Hepatocyte (in vitro differentiated cells): ENCODE results near the gene COX8C. TPM values are rescaled to one million over a fixed set of nuclear protein-coding genes. Genes with fewer than 3 reads are reported as not detected.

Source experiments
- DNase-seq: peaks from one replicate; pipeline ENCODE4 v3.0.0-alpha.2; 2016; ENCODE audit warnings: low spot score
- H2AFZ ChIP-seq: fragments of 200-600 bp; sonication (generic); 2 replicates; pipeline ENCODE4 v1.6.0; 2016; ENCODE audit warnings: antibody characterized with exemption, mild to moderate bottlenecking
- H3K27ac ChIP-seq: fragments of 200-600 bp; sonication (generic); 2 replicates; pipeline ENCODE4 v1.5.1; 2016; ENCODE audit warnings: mild to moderate bottlenecking
- H3K27me3 ChIP-seq: fragments of 200-600 bp; sonication (generic); 2 replicates; pipeline ENCODE4 v1.6.1; 2016
- H3K36me3 ChIP-seq: fragments of 200-600 bp; sonication (generic); replicated peaks from 2 replicates; pipeline ENCODE4 v1.5.1; 2016; ENCODE audit warnings: low read depth; ENCODE audit not compliant: insufficient read depth
- H3K4me1 ChIP-seq: fragments of 200-600 bp; sonication (generic); 2 replicates; pipeline ENCODE4 v1.5.1; 2016; ENCODE audit warnings: mild to moderate bottlenecking, moderate library complexity; ENCODE audit not compliant: insufficient read depth
- H3K4me2 ChIP-seq: fragments of 200-600 bp; sonication (generic); 2 replicates; pipeline ENCODE4 v1.6.0; 2016
- H3K4me3 ChIP-seq: fragments of 200-600 bp; sonication (generic); 2 replicates; pipeline ENCODE4 v1.5.1; 2016; ENCODE audit warnings: mild to moderate bottlenecking
- H3K79me2 ChIP-seq: fragments of 200-600 bp; sonication (generic); 2 replicates; pipeline ENCODE4 v1.6.0; 2017; ENCODE audit warnings: mild to moderate bottlenecking
- H3K9me2 ChIP-seq: fragments of 200-600 bp; sonication (generic); replicated peaks from 2 replicates; pipeline ENCODE4 v1.6.0; 2017; ENCODE audit warnings: mild to moderate bottlenecking; ENCODE audit not compliant: insufficient read depth
- H3K9me3 ChIP-seq: fragments of 200-600 bp; sonication (generic); 2 replicates; pipeline ENCODE4 v1.5.1; 2016; ENCODE audit warnings: low read depth, mild to moderate bottlenecking
- H4K20me1 ChIP-seq: fragments of 200-600 bp; sonication (generic); 2 replicates; pipeline ENCODE4 v1.6.0; 2016; ENCODE audit warnings: mild to moderate bottlenecking; ENCODE audit not compliant: insufficient read depth, poor library complexity, severe bottlenecking
- EZH2 ChIP-seq: fragments of 200-600 bp; sonication (generic); IDR thresholded peaks from 2 replicates; pipeline ENCODE4 v1.6.1; 2016; ENCODE audit warnings: antibody characterized with exemption, mild to moderate bottlenecking, borderline replicate concordance
- EZH2phosphoT487 ChIP-seq: fragments of 200-600 bp; sonication (generic); IDR thresholded peaks from one replicate; pipeline ENCODE4 v1.6.1; 2018; ENCODE audit warnings: antibody characterized with exemption, mild to moderate bottlenecking, low read depth, moderate library complexity; ENCODE audit not compliant: unreplicated experiment, severe bottlenecking
- WGBS: methylation state at CpG from one replicate; pipeline ENCODE4 v1.1.6; 2016; ENCODE audit warnings: low lambda C conversion rate; ENCODE audit errors: missing lambda C conversion rate; 5-methylcytosine and 5-hydroxymethylcytosine counted together
- polyA plus RNA-seq: library from polyadenylated mRNA; unstranded; fragments of >200 nt; fragmentation: Nextera tagmentation; extraction: Ambion mirVana; gene quantifications from 2 replicates; pipeline ENCODE4 v1.2.1, GENCODE V29; 2016
- total RNA-seq: library from RNA; depleted of rRNA; stranded (reverse); fragments of >200 nt; gene quantifications from 2 replicates; pipeline ENCODE4 v1.2.3, GENCODE V29; 2014
- TF ChIP-seq, protein P1 (sequence below): fragments of 200-600 bp; sonication (generic); IDR thresholded peaks from 2 replicates; pipeline ENCODE4 v1.5.1; 2016; ENCODE audit warnings: antibody characterized with exemption, mild to moderate bottlenecking; ENCODE audit not compliant: poor library complexity

COX8C gene
- total and polyA plus RNA-seq, 2 experiments from 2014 or later = not detected

DNA sequence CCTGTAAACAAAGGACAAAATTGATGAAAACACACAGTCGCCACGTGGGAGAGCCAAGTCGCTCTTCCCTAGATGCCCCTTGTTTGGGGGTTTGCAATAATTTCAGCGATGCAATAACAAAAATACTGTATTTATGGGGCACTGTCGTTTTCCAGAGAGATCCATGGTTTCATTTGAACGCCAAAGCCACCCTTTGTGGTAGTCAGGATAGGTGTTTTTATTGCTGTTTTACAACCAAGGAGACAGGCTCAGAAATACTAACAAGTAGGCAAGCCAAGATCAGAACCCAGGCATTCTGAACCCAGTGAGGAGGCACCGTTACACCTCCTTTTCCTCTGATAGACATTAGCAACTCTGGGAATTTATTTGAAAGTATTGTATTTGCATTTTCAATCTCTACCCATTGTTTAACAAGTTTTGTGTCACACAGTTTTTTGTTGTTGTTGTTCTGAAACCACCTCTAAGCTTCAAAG is 13.3 kb upstream of the COX8C start:
- H3K79me2 ChIP-seq = peaks cover 50% of the 10 kb centered on the region
- no peaks in the 10 kb centered on the region for H3K9me3 ChIP-seq
- no peaks in the 10 kb centered on the region for H3K36me3 ChIP-seq
- H3K27ac ChIP-seq = peak overlapping the region; percentile 79
- H3K27me3 ChIP-seq = no peaks in the 10 kb centered on the region
- H2AFZ ChIP-seq = peak overlapping the region; percentile 70
- peak overlapping the region; percentile 25 for H3K4me3 ChIP-seq
- peak overlapping the region; percentile 83 for H3K4me2 ChIP-seq
- H3K9me2 ChIP-seq = no peaks in the 10 kb centered on the region
- DNase-seq = no peak
- peaks cover 12% of the 10 kb centered on the region for H3K4me1 ChIP-seq
- peaks cover 22% of the 10 kb centered on the region for H4K20me1 ChIP-seq
- TF ChIP-seq EZH2phosphoT487 (no peak), EZH2 (no peak)
- TF ChIP-seq, protein P1, sequence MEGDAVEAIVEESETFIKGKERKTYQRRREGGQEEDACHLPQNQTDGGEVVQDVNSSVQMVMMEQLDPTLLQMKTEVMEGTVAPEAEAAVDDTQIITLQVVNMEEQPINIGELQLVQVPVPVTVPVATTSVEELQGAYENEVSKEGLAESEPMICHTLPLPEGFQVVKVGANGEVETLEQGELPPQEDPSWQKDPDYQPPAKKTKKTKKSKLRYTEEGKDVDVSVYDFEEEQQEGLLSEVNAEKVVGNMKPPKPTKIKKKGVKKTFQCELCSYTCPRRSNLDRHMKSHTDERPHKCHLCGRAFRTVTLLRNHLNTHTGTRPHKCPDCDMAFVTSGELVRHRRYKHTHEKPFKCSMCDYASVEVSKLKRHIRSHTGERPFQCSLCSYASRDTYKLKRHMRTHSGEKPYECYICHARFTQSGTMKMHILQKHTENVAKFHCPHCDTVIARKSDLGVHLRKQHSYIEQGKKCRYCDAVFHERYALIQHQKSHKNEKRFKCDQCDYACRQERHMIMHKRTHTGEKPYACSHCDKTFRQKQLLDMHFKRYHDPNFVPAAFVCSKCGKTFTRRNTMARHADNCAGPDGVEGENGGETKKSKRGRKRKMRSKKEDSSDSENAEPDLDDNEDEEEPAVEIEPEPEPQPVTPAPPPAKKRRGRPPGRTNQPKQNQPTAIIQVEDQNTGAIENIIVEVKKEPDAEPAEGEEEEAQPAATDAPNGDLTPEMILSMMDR = no peak
- WGBS = 7% methylated on average over 7 of the region's 7 CpGs

DNA sequence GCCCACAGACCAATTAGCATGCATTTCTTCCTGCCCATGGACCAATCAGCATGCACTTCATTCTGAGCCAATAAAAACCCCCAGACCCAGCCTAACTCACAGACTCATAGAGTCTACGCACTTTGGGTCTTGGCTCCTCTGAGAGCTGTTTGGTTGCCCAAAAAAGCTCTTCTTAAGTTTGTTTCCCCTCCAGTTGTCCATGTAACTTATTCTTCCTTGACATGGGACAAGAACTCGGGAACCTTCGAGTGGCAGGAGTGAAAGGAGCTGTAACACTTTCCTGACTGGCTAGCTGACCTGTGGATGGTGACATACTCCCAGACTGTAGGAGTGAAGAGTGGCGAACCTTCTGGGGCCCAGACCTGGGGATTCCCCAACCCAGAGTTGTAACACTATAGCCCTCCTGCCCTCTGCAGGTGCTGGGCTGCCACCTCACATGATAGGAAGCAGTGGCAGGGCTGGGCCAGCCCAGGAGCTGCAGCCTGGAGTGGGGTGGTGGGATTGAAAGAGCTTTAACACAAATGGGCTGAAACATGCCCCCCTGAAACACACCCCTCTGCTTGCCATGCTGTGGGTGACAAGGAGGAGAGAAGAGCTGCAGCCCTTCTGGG is 9.7 kb upstream of the COX8C start:
- no peaks in the 10 kb centered on the region for H4K20me1 ChIP-seq
- WGBS = 97% methylated on average over 4 of the region's 4 CpGs
- TF ChIP-seq EZH2phosphoT487 = no peak
- no peak for TF ChIP-seq EZH2
- TF ChIP-seq, protein P1 = no peak
- H3K4me3 ChIP-seq = no peak overlapping the region
- peaks cover 14% of the 10 kb centered on the region for H3K79me2 ChIP-seq
- peak; percentile 21 for DNase-seq
- H3K27ac ChIP-seq = no peak overlapping the region
- H3K36me3 ChIP-seq = no peaks in the 10 kb centered on the region
- H3K9me2 ChIP-seq = no peaks in the 10 kb centered on the region
- no peak overlapping the region for H3K4me2 ChIP-seq
- H2AFZ ChIP-seq = no peak overlapping the region
- H3K4me1 ChIP-seq = peaks cover 6% of the 10 kb centered on the region
- H3K27me3 ChIP-seq = no peaks in the 10 kb centered on the region
- H3K9me3 ChIP-seq = no peaks in the 10 kb centered on the region

DNA sequence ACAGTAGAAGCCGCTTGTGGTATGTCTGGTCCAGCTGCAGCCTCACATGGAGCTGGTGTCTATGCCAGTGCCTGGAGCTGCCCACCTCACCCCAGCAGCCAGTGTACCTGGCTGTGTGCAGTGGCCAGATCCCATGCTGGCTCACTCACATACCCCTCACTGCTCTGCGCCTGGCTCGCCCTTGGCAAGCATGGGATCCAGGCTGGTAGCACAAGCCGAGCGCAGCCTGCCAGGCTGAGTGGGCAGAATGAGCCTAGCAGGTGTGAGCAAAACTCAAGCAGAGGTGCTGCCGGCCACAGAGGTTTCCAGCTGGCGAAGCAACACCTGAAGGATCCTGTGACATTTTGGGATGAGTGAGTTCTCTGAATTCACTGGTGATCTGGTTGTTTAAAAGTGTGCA is 9.1 kb upstream of the COX8C start:
- H3K4me3 ChIP-seq = no peak overlapping the region
- WGBS = 96% methylated on average over 7 of the region's 7 CpGs
- H3K27ac ChIP-seq = no peak overlapping the region
- no peaks in the 10 kb centered on the region for H4K20me1 ChIP-seq
- no peaks in the 10 kb centered on the region for H3K9me3 ChIP-seq
- H3K36me3 ChIP-seq = no peaks in the 10 kb centered on the region
- H3K4me1 ChIP-seq = peaks cover 6% of the 10 kb centered on the region
- H2AFZ ChIP-seq = no peak overlapping the region
- peaks cover 14% of the 10 kb centered on the region for H3K79me2 ChIP-seq
- H3K27me3 ChIP-seq = no peaks in the 10 kb centered on the region
- TF ChIP-seq EZH2 = no peak
- no peak for TF ChIP-seq EZH2phosphoT487
- H3K4me2 ChIP-seq = no peak overlapping the region
- H3K9me2 ChIP-seq = no peaks in the 10 kb centered on the region
- no peak for DNase-seq

DNA sequence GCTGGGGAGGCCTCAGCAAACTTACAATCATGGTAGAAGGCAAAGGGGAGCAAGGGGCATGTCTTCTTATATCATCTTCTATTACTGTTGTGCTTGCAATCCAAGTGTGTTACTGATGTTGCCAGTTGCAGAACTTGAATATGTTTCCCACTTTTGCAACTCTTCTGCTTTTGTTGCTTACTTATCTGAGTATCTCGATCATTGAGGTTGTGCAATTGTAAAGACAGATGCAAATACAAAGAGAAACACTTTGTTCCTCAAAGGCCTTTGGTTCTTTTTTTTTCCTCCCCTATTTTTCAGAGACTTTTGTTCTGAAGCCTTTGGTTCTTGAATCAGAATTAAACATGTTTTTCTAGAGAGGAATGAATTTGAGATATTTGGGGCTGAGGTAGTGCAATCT is 3.7 kb upstream of the COX8C start:
- Histone ChIP-seq H3K4me1 (no peaks in the 10 kb centered on the region), H3K9me2 (no peaks in the 10 kb centered on the region), H3K27ac (no peak overlapping the region), H3K79me2 (no peaks in the 10 kb centered on the region), H2AFZ (no peak overlapping the region), H3K4me3 (no peak overlapping the region), H3K27me3 (no peaks in the 10 kb centered on the region), H3K4me2 (no peak overlapping the region), H3K9me3 (no peaks in the 10 kb centered on the region), H3K36me3 (no peaks in the 10 kb centered on the region), H4K20me1 (no peaks in the 10 kb centered on the region)
- WGBS = 50% methylated on average over 1 of the region's 1 CpG
- DNase-seq = no peak
- TF ChIP-seq EZH2 (no peak), EZH2phosphoT487 (no peak)
- TF ChIP-seq, protein P1 = no peak
